Central memory CD8-positive, alpha-beta T cell (primary cell): Measurements from ENCODE around the gene GPC4.

Experiments
- ATAC-seq: fragments of 150-1000 bp; cut with Tn5 transposase; replicated peaks from 2 replicates; pipeline ENCODE4 v1.10.0; 2022; ENCODE audit warnings: mild to moderate bottlenecking, moderate FRiP score, moderate number of reproducible peaks; ENCODE audit not compliant: poor library complexity, severe bottlenecking; ENCODE audit errors: extremely low read depth
- DNase-seq, 2 donors: peaks; one replicate each; pipeline ENCODE4 v3.0.0; 2021; ENCODE audit warnings: low spot score in 2 of 2
- H3K27ac Mint-ChIP-seq: one replicate; pipeline ENCODE4 v1.8.0; 2022; ENCODE audit warnings: low read depth, mild to moderate bottlenecking, moderate library complexity, mixed read lengths
- H3K27me3 Mint-ChIP-seq: one replicate; pipeline ENCODE4 v1.8.0; 2022; ENCODE audit warnings: mixed read lengths
- H3K36me3 Mint-ChIP-seq: one replicate; pipeline ENCODE4 v1.8.0; 2022; ENCODE audit warnings: mild to moderate bottlenecking, moderate library complexity, mixed read lengths; ENCODE audit not compliant: insufficient read depth
- H3K4me1 Mint-ChIP-seq: one replicate; pipeline ENCODE4 v1.8.0; 2022; ENCODE audit warnings: mixed read lengths
- H3K4me3 Mint-ChIP-seq: one replicate; pipeline ENCODE4 v1.8.0; 2022; ENCODE audit warnings: mild to moderate bottlenecking, moderate library complexity, mixed read lengths
- H3K9me3 Mint-ChIP-seq: one replicate; pipeline ENCODE4 v1.8.0; 2022; ENCODE audit warnings: mixed read lengths

GPC4 gene

DNA sequence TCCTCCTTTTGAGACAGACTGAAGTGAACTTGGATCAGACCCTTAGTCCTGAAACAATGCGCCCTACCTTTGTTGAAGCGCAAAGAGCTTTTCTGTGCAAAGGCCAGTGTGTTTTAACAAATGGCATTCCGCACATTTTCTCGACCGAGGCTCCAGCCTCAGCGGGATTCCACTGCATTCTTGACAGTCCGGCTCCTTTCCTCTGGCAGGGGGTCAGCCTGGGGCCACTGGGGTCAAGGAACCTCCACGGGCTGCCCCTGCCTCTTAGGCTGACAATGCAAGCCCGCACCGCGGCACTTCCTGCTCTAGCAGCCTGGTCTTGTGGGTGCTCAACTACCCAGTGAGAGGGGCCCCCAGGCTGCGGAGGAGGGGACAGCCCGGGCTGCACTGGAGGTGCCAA lies 150.0 kb downstream of the GPC4 start:
- no peaks in the 10 kb centered on the region for H3K36me3 Mint-ChIP-seq

DNA sequence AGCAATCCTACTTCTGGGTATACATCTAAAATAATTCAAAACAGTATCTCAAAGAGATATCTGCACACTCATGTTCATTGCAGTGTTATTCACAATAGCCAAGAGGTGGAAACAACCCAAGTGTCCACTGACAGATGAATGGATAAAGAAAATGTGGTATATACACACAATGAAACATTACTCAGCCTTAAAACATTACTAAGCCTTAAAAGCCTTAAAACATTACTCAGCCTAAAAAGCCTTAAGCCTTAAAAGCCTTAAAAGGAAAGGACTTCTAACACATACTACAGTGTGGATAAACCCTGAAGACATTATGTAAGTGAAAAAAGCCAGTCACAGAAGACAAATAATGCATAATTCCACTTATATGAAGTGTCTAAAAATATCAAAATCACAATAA lies 156.8 kb downstream of the GPC4 start:
- ATAC-seq (no peak), DNase-seq (no peak)
- Mint-ChIP-seq H3K27ac (no peak overlapping the region), H3K27me3 (no peaks in the 10 kb centered on the region), H3K36me3 (no peaks in the 10 kb centered on the region), H3K9me3 (no peaks in the 10 kb centered on the region), H3K4me1 (no peaks in the 10 kb centered on the region), H3K4me3 (no peak overlapping the region)

More for the DNA sequence above, 150.0 kb downstream of the GPC4 start:
- H3K4me1 Mint-ChIP-seq = no peaks in the 10 kb centered on the region
- no peak overlapping the region for H3K27ac Mint-ChIP-seq
- no peak overlapping the region for H3K4me3 Mint-ChIP-seq
- no peak for DNase-seq
- no peaks in the 10 kb centered on the region for H3K27me3 Mint-ChIP-seq
- no peaks in the 10 kb centered on the region for H3K9me3 Mint-ChIP-seq
- no peak for ATAC-seq

DNA sequence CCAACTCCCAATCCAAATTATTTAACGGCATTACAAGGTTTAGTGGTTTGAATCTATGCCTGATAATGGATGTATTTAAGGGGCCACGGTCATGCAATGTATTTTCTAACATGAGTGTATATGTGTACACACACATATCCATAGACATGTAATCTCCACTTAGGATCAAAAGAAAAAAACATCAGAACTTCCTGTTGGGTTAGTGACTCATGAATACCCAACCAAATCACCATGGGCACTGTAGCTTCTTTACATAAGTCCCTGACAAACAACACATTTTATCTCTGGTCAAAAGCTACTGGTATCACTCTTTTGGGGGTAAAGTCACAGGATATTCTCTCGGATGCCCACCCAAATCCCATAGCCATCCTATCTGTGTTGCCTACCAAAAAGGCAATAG lies 160.6 kb downstream of the GPC4 start:
- no peak for DNase-seq
- no peak overlapping the region for H3K4me3 Mint-ChIP-seq
- no peaks in the 10 kb centered on the region for H3K36me3 Mint-ChIP-seq
- ATAC-seq = no peak
- H3K27me3 Mint-ChIP-seq = no peaks in the 10 kb centered on the region
- H3K4me1 Mint-ChIP-seq = no peaks in the 10 kb centered on the region
- H3K27ac Mint-ChIP-seq = no peak overlapping the region
- H3K9me3 Mint-ChIP-seq = no peaks in the 10 kb centered on the region

DNA sequence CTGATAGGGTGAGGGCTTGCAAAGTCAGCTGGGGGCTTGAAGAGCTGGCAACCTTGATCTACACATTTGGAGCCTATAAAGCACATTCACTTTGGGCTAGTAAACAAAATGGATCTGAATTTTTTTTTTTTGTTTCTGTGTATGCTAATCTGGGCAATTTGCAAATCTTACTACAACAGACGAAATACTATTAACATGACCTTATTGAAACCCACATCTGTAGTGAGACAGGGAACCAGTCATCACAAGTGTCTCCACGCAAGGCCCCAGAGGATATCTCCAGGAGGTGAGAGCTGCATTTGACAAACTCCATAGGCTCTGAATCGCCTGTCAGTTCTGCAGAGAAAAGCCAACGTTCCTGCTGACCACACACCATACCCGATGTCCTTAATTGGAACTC lies 164.1 kb downstream of the GPC4 start:
- H3K4me1 Mint-ChIP-seq = no peaks in the 10 kb centered on the region
- no peaks in the 10 kb centered on the region for H3K27me3 Mint-ChIP-seq
- DNase-seq (no peak), ATAC-seq (no peak)
- H3K36me3 Mint-ChIP-seq = no peaks in the 10 kb centered on the region
- H3K27ac Mint-ChIP-seq = no peak overlapping the region
- no peaks in the 10 kb centered on the region for H3K9me3 Mint-ChIP-seq
- H3K4me3 Mint-ChIP-seq = no peak overlapping the region

DNA sequence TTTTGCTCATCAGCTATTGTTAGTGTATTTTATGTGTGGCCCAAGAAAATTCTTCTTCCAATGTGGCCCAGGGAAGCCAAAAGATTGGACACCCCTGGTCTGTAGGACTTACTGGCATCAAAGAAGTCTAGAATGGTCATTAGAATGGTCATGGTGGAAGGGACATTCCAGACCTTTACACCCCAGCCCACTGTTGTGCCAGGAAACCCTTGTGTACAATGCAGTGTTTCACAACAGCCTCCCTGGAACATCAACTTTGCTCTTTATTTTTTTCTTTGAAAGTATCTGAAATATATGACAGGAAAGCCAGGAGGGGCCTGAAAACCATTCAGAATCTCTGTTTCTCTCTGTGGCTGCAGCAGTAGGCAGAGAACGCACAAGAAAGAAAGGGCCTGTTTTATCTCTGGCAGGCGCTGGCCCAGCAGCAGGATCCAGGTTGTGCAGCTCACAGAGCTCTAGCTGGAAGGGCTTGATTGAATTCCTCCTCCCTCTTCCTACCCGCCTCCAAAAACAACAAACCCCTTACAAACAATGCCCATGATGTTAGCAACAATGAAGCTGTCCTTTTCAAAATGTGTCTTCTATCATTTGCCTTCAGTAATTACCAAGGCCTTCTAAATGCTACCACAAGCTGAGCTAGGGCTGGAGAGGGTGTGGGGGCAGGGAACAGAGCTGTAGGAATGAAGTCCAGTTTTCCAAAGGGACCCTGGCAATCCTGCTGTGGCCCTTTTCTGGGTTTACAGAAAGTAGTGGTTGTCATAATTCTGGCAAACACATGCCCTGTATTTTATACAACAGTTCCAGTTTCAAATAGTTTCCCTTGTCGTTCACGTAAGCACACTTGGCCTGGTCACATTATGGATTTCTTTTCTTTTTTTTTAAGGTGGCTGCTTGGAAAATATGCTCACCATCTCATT lies 164.8 kb downstream of the GPC4 start:
- ATAC-seq (no peak), DNase-seq (no peak)
- Mint-ChIP-seq H3K36me3 (no peaks in the 10 kb centered on the region), H3K27ac (no peak overlapping the region), H3K4me3 (no peak overlapping the region), H3K9me3 (no peaks in the 10 kb centered on the region), H3K4me1 (no peaks in the 10 kb centered on the region), H3K27me3 (no peaks in the 10 kb centered on the region)
